Loucy (cell line): ENCODE measurements around the gene GPR85.

Experiments
- CTCF ChIP-seq: fragments of 200-600 bp; sonication (generic); conservative IDR thresholded peaks from 2 replicates; pipeline ENCODE4 v1.5.1; 2014; ENCODE audit warnings: mild to moderate bottlenecking, antibody characterized with exemption, low read length
- EZH2phosphoT487 ChIP-seq: fragments of 200-600 bp; IDR thresholded peaks from 2 replicates; pipeline ENCODE4 v1.6.1; 2018; ENCODE audit warnings: antibody characterized with exemption, mild to moderate bottlenecking, moderate library complexity, borderline replicate concordance

- no peak for TF ChIP-seq EZH2phosphoT487
- no peak for TF ChIP-seq CTCF
Observed at GRCh38 chr7:113092762-113093161, 6.1 kb upstream of the GPR85 start.
